AG09309 (cell line): ENCODE data around the gene TTYH2.

Source experiments
- DNase-seq: peaks from one replicate; pipeline ENCODE4 v3.0.0-alpha.2; 2010; ENCODE audit warnings: low read depth
- H3K4me3 ChIP-seq: 2 replicates; pipeline ENCODE4 v1.5.1; 2011; ENCODE audit warnings: mild to moderate bottlenecking, low read depth, low read length, moderate library complexity; ENCODE audit not compliant: control insufficient read depth
- TF ChIP-seq, protein P1 (sequence below): IDR thresholded peaks from 2 replicates; pipeline ENCODE4 v1.5.1; 2011; ENCODE audit warnings: mild to moderate bottlenecking, low read depth, low read length, inconsistent platforms; ENCODE audit not compliant: insufficient read depth, control insufficient read depth; ENCODE audit errors: missing control alignments

TTYH2 gene

DNA sequence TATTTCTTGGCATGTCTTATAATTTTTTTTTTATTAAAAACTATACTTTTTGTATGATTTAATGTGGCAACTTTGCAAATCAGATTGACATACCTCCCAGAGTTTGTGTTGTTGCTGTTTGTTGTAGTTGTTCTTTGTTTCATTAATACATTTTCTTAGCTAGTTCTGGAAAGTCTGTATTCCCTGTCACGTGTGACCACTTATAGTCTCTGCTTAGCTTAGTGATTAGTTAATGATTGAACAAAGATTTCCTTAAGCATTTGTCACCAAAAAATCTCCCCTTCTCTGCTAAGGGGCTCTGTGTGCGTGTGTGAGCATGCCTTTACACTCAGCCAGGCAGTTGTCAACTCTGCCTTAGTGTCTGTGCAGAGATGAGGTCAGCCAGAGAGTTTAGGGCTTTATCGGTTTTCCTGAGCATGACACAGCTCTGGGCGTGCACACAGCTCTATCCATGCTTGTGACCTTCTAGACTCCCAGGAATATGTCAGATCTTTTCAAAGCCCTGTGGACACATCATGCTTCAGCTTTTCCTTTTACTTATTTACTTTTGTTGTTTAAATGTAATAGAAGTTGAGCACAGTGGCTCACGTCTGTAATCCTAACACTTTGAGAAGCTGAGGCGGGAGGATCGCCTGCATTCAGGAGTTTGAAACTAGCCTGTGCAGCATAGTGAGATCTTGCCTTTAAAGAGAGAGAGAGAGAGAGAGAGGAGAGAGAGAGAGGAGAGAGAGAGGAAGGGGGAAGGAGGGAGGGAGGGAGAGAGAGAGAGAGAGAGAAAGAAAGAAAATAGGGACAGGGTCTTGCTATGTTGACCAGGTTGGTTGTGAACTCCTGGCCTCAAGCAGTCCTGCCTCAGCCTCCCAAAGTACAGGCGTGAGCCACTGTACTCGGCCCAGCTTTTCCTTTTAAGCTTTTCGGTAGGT is 82.5 kb downstream of the TTYH2 start:
- TF ChIP-seq, protein P1, sequence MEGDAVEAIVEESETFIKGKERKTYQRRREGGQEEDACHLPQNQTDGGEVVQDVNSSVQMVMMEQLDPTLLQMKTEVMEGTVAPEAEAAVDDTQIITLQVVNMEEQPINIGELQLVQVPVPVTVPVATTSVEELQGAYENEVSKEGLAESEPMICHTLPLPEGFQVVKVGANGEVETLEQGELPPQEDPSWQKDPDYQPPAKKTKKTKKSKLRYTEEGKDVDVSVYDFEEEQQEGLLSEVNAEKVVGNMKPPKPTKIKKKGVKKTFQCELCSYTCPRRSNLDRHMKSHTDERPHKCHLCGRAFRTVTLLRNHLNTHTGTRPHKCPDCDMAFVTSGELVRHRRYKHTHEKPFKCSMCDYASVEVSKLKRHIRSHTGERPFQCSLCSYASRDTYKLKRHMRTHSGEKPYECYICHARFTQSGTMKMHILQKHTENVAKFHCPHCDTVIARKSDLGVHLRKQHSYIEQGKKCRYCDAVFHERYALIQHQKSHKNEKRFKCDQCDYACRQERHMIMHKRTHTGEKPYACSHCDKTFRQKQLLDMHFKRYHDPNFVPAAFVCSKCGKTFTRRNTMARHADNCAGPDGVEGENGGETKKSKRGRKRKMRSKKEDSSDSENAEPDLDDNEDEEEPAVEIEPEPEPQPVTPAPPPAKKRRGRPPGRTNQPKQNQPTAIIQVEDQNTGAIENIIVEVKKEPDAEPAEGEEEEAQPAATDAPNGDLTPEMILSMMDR: no peak
- DNase-seq: no peak
- no peak overlapping the region for H3K4me3 ChIP-seq

GRCh38 chr17:74296548-74296936 is 83.2 kb downstream of the TTYH2 start:
- peak; percentile 13 for DNase-seq
- no peak overlapping the region for H3K4me3 ChIP-seq
- TF ChIP-seq, protein P1: peak; percentile 55

- no peak for DNase-seq
- TF ChIP-seq, protein P1: no peak
- no peak overlapping the region for H3K4me3 ChIP-seq
Measured at GRCh38 chr17:74297941-74298340, 84.6 kb downstream of the TTYH2 start.

GRCh38 chr17:74298778-74299177 is 85.4 kb downstream of the TTYH2 start:
- no peak for DNase-seq
- H3K4me3 ChIP-seq: no peak overlapping the region
- TF ChIP-seq, protein P1: no peak

GRCh38 chr17:74299226-74300009 is 86.0 kb downstream of the TTYH2 start:
- H3K4me3 ChIP-seq: no peak overlapping the region
- no peak for DNase-seq
- TF ChIP-seq, protein P1: no peak

GRCh38 chr17:74303305-74303704 is 89.9 kb downstream of the TTYH2 start:
- TF ChIP-seq, protein P1: no peak
- no peak for DNase-seq

More at GRCh38 chr17:74303305-74303704, 89.9 kb downstream of the TTYH2 start:
- H3K4me3 ChIP-seq: no peak overlapping the region
